Brain microvascular endothelial cell (primary cell): ENCODE measurements around the gene ENDOD1.

Experiments
- DNase-seq: peaks from one replicate; pipeline ENCODE4 v3.0.0-alpha.2; 2020
- H3K27ac ChIP-seq: fragments of 250-450 bp; sonication (Bioruptor Pico); 2 replicates; pipeline ENCODE4 v1.5.1; 2020; ENCODE audit warnings: mild to moderate bottlenecking, moderate library complexity
- H3K27me3 ChIP-seq: fragments of 250-450 bp; sonication (Bioruptor Pico); replicated peaks from 2 replicates; pipeline ENCODE4 v1.5.1; 2020; ENCODE audit warnings: mild to moderate bottlenecking
- H3K36me3 ChIP-seq: fragments of 250-450 bp; sonication (Bioruptor Pico); replicated peaks from 2 replicates; pipeline ENCODE4 v1.5.1; 2020; ENCODE audit warnings: mild to moderate bottlenecking
- H3K4me3 ChIP-seq: 2 replicates; pipeline ENCODE4 v1.5.1; 2011; ENCODE audit warnings: low read depth, mild to moderate bottlenecking, control low read depth, low read length, moderate library complexity
- CTCF ChIP-seq: IDR thresholded peaks from 2 replicates; pipeline ENCODE4 v1.5.1; 2011; ENCODE audit warnings: low read depth, mild to moderate bottlenecking, moderate library complexity, low read length, control low read depth, inconsistent platforms; ENCODE audit errors: missing control alignments
- in situ Hi-C: cut with HindIII; loops from 2 replicates; pipeline ENCODE4 v1.10.0; 2017; ENCODE audit warnings: low sequenced_read_pairs, low pct_ligation_motif_present

ENDOD1 gene

DNA sequence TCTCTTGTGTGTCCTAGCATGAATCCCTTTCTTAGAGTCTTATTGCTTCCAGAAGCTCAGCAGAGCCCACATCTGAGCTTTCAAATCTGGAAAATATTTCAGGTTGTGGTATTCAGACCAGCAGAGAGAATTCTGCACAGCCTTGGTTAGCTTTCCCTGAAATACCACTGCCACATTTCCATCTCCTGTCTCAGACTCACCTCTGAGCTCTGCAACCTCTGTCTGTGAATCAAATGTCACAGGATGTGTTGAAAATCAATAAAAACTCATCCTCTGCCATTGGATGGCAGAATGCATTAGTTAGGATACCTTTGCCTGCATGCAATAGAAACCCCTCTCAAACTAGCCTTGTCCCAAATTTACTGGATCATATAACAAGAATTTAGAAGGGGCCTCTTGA, 47.7 kb downstream of the ENDOD1 start:
- Histone ChIP-seq H3K4me3 (no peak overlapping the region), H3K27me3 (no peaks in the 10 kb centered on the region), H3K27ac (no peak overlapping the region), H3K36me3 (peaks cover 9% of the 10 kb centered on the region)
- in situ Hi-C loops, result no loop called here
- TF ChIP-seq CTCF, result no peak
- DNase-seq, result no peak

DNA sequence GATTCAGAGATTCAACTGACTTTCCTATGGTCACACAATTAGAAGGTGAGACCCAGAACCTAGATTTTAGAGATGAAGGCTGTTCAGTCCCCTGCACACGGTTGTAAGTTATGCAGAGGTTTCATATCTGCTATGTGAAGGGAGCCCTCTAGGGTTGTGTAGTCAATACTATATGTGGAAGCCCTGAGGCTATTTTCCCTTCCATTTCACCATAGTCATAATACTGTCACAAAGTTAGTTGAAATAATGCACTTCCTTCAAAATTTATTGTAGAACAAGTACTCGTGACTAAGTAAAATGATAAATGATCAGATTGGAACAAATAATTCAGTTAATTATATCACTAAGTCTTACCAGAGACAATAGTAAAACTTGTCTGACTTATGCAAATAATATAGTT, 48.8 kb downstream of the ENDOD1 start:
- TF ChIP-seq CTCF, result peak; percentile 25
- Histone ChIP-seq H3K27me3 (no peaks in the 10 kb centered on the region), H3K36me3 (peaks cover 4% of the 10 kb centered on the region), H3K4me3 (no peak overlapping the region), H3K27ac (no peak overlapping the region)
- no peak for DNase-seq
- in situ Hi-C loops, result no loop called here

DNA sequence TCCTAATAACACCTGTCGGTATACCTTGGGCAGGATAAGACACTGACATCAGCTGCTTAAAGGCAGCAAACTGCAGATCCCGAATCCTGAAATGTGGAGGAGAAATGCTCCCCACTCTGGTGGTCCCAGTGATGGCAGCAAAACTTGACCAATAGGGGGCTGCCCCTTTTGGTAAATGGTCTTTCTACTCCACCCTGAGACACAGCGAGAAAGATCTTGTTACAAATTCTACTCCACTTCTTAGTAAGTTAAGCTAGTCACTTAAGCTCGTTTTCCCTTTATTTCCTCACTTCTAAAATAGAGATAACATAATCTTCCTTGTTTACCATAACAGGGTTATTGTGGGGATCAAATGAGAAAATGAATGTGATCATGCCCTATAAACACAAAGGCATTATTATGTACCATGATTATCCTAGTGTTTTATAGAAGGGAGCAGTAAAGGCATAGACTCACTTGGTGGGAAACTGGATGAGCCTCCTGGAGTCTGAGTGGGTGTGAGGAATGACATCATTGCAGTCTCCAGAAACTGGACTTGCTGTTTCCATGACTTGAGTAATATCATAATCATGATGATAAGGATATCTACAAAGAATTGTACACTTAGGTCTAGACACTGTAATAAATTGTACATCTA, 50.9 kb downstream of the ENDOD1 start:
- Histone ChIP-seq H3K4me3 (no peak overlapping the region), H3K27me3 (no peaks in the 10 kb centered on the region), H3K27ac (no peak overlapping the region), H3K36me3 (no peaks in the 10 kb centered on the region)
- in situ Hi-C loops, result no loop called here
- DNase-seq, result peak; percentile 87
- no peak for TF ChIP-seq CTCF

GRCh38 chr11:95142431-95142830, 52.8 kb downstream of the ENDOD1 start:
- Histone ChIP-seq H3K4me3 (no peak overlapping the region), H3K36me3 (no peaks in the 10 kb centered on the region), H3K27ac (no peak overlapping the region), H3K27me3 (no peaks in the 10 kb centered on the region)
- DNase-seq, result no peak
- in situ Hi-C loops, result no loop called here
- TF ChIP-seq CTCF, result no peak

- no peaks in the 10 kb centered on the region for H3K36me3 ChIP-seq
- no peak overlapping the region for H3K4me3 ChIP-seq
- DNase-seq, result no peak
- in situ Hi-C loops, result no loop called here
- TF ChIP-seq CTCF, result no peak
- no peaks in the 10 kb centered on the region for H3K27me3 ChIP-seq
- no peak overlapping the region for H3K27ac ChIP-seq
Observed at GRCh38 chr11:95143106-95143681, 53.5 kb downstream of the ENDOD1 start.
